Breast epithelium (tissue), 3 donors: ENCODE measurements around the gene NRCAM.

ENCODE experiments used
- CTCF ChIP-seq, 3 donors: fragments of 450-650 bp; IDR thresholded peaks; one replicate each; pipeline ENCODE4 v1.5.1; 2016 to 2017; ENCODE audit warnings: antibody characterized with exemption in 3 of 3, mild to moderate bottlenecking in 3 of 3, moderate library complexity in 3 of 3
- POLR2A ChIP-seq: fragments of 450-650 bp; IDR thresholded peaks from one replicate; pipeline ENCODE4 v1.6.1; 2016; ENCODE audit warnings: antibody characterized with exemption, mild to moderate bottlenecking, moderate library complexity

- TF ChIP-seq POLR2A (no peak), CTCF (IDR thresholded peaks at IDR 0.05) (no peak)
These were observed 204.5 kb downstream of the NRCAM start for GRCh38 chr7:108251700-108252099.
